Cardiac muscle cell (in vitro differentiated cells and primary cell): ENCODE data around the gene ALKBH3. TPM values are rescaled to one million over a fixed set of nuclear protein-coding genes. Genes with fewer than 3 reads are reported as not detected.

Experiments used
- DNase-seq, 2 donors: peaks; one replicate each; pipeline versions ENCODE4 v3.0.0 to v3.0.0-alpha.2; 2010 to 2017; ENCODE audit warnings: low read depth in 1 of 2, low spot score in 1 of 2
- H3K27ac ChIP-seq: fragments of 200-600 bp; sonication (generic); 2 replicates; pipeline ENCODE4 v1.5.1; 2016
- H3K27me3 ChIP-seq: fragments of 200-600 bp; sonication (generic); 2 replicates; pipeline ENCODE4 v1.6.0; 2016; ENCODE audit warnings: control low read depth
- H3K36me3 ChIP-seq: fragments of 200-600 bp; sonication (generic); 2 replicates; pipeline ENCODE4 v1.5.1; 2016; ENCODE audit warnings: control low read depth
- H3K4me1 ChIP-seq: fragments of 200-600 bp; sonication (generic); 2 replicates; pipeline ENCODE4 v1.8.1; 2017; ENCODE audit warnings: low read depth, mild to moderate bottlenecking, mixed run types
- H3K4me3 ChIP-seq: fragments of 200-600 bp; sonication (generic); 2 replicates; pipeline ENCODE4 v1.5.1; 2016; ENCODE audit warnings: mild to moderate bottlenecking
- H3K9me3 ChIP-seq: fragments of 200-600 bp; sonication (generic); 2 replicates; pipeline ENCODE4 v1.5.1; 2017; ENCODE audit warnings: low read depth, mild to moderate bottlenecking, control low read depth
- CTCF ChIP-seq: IDR thresholded peaks from 2 replicates; pipeline ENCODE4 v1.5.1; 2012; ENCODE audit warnings: low read depth, mild to moderate bottlenecking, low read length
- polyA plus RNA-seq: library from polyadenylated mRNA; unstranded; fragments of >200 nt; fragmentation: Nextera tagmentation; extraction: Ambion mirVana; gene quantifications from 2 replicates; pipeline ENCODE4 v1.2.1, GENCODE V29; 2016
- total RNA-seq: library from RNA; depleted of rRNA; stranded (reverse); fragments of >200 nt; gene quantifications from 2 replicates; pipeline ENCODE4 v1.2.3, GENCODE V29; 2016

ALKBH3 gene
- total RNA-seq, result 26.4 and 31.0 TPM in 2 replicates
- 25.0 and 27.9 TPM in 2 replicates for polyA plus RNA-seq

GRCh38 chr11:43880640-43881159, at the start of gene ALKBH3:
Gene ALKBH3 (plus strand): TSS chr11:43880831. CDS start chr11:43882653, 1,822 bp downstream.
- Histone ChIP-seq H3K4me3 (peak within 1 kb of the TSS; percentile 90), H3K27me3 (peaks cover 41% of the 10 kb centered on the region), H3K9me3 (no peaks in the 10 kb centered on the region), H3K4me1 (peaks cover 5% of the 10 kb centered on the region), H3K27ac (peak within 1 kb of the TSS; percentile 48), H3K36me3 (peaks cover 26% of the 10 kb centered on the region)
- DNase-seq, result peak; percentile 95 to 97
- no peak for TF ChIP-seq CTCF

GRCh38 chr11:43830928-43831440, 49.6 kb upstream of the ALKBH3 start:
- no peaks in the 10 kb centered on the region for H3K9me3 ChIP-seq
- H3K36me3 ChIP-seq, result no peaks in the 10 kb centered on the region
- H3K27me3 ChIP-seq, result no peaks in the 10 kb centered on the region
- no peak overlapping the region for H3K27ac ChIP-seq
- DNase-seq, result peak in 1 of 2 donors; percentile 97
- H3K4me3 ChIP-seq, result no peak overlapping the region
- H3K4me1 ChIP-seq, result no peaks in the 10 kb centered on the region
- TF ChIP-seq CTCF, result no peak

GRCh38 chr11:43832536-43832935, 48.1 kb upstream of the ALKBH3 start:
- TF ChIP-seq CTCF, result no peak
- DNase-seq, result no peak
- no peaks in the 10 kb centered on the region for H3K36me3 ChIP-seq
- H3K9me3 ChIP-seq, result no peaks in the 10 kb centered on the region
- no peaks in the 10 kb centered on the region for H3K4me1 ChIP-seq
- no peak overlapping the region for H3K4me3 ChIP-seq
- no peak overlapping the region for H3K27ac ChIP-seq
- H3K27me3 ChIP-seq, result no peaks in the 10 kb centered on the region

- H3K36me3 ChIP-seq, result peaks cover 3% of the 10 kb centered on the region
- H3K27me3 ChIP-seq, result no peaks in the 10 kb centered on the region
- DNase-seq, result peak in 1 of 2 donors; percentile 75
- no peak for TF ChIP-seq CTCF
- no peaks in the 10 kb centered on the region for H3K9me3 ChIP-seq
- no peaks in the 10 kb centered on the region for H3K4me1 ChIP-seq
- no peak overlapping the region for H3K27ac ChIP-seq
- H3K4me3 ChIP-seq, result no peak overlapping the region
These were observed 47.0 kb upstream of the ALKBH3 start for GRCh38 chr11:43833657-43834073.

GRCh38 chr11:43834286-43834685, 46.3 kb upstream of the ALKBH3 start:
- no peak overlapping the region for H3K27ac ChIP-seq
- no peak overlapping the region for H3K4me3 ChIP-seq
- no peaks in the 10 kb centered on the region for H3K9me3 ChIP-seq
- H3K4me1 ChIP-seq, result no peaks in the 10 kb centered on the region
- DNase-seq, result no peak
- no peaks in the 10 kb centered on the region for H3K27me3 ChIP-seq
- H3K36me3 ChIP-seq, result peaks cover 6% of the 10 kb centered on the region
- TF ChIP-seq CTCF, result no peak
